ENCODE measurements around the gene SORBS2.

The SORBS2 gene

GRCh38 chr4:185662030-185662778 is 149.8 kb downstream of the SORBS2 start:
- no peak for TF ChIP-seq MAX (IDR thresholded peaks at IDR 0.05; ENCODE audit: low read depth, low read length)
- TF ChIP-seq CTCF (IDR thresholded peaks at IDR 0.05; ENCODE audit: low read depth, low read length): no peak
- TF ChIP-seq POLR2A (IDR thresholded peaks at IDR 0.05; ENCODE audit: extremely low read depth, insufficient read length): no peak
- no peak for TF ChIP-seq MYC (IDR thresholded peaks at IDR 0.05; ENCODE audit: low read depth, low read length)
- H3K4me3 ChIP-seq (ENCODE audit: low read depth, low read length): no peak overlapping the region
- no peak for DNase-seq (ENCODE audit: low read depth)

GRCh38 chr4:185660340-185660739 is 151.7 kb downstream of the SORBS2 start:
- TF ChIP-seq POLR2A (IDR thresholded peaks at IDR 0.05; ENCODE audit: extremely low read depth, insufficient read length): no peak
- no peak for TF ChIP-seq CTCF (IDR thresholded peaks at IDR 0.05; ENCODE audit: low read depth, low read length)
- TF ChIP-seq MAX (IDR thresholded peaks at IDR 0.05; ENCODE audit: low read depth, low read length): no peak
- TF ChIP-seq MYC (IDR thresholded peaks at IDR 0.05; ENCODE audit: low read depth, low read length): no peak
- no peak for DNase-seq (ENCODE audit: low read depth)
- no peak overlapping the region for H3K4me3 ChIP-seq (ENCODE audit: low read depth, low read length)

- no peak overlapping the region for H3K4me3 ChIP-seq (ENCODE audit: low read depth, low read length)
- no peak for TF ChIP-seq CTCF (IDR thresholded peaks at IDR 0.05; ENCODE audit: low read depth, low read length)
- TF ChIP-seq POLR2A (IDR thresholded peaks at IDR 0.05; ENCODE audit: extremely low read depth, insufficient read length): no peak
- no peak for TF ChIP-seq MAX (IDR thresholded peaks at IDR 0.05; ENCODE audit: low read depth, low read length)
- TF ChIP-seq MYC (IDR thresholded peaks at IDR 0.05; ENCODE audit: low read depth, low read length): no peak
- no peak for DNase-seq (ENCODE audit: low read depth)
These were observed 154.3 kb downstream of the SORBS2 start for GRCh38 chr4:185657699-185658098.

GRCh38 chr4:185657183-185657582 is 154.8 kb downstream of the SORBS2 start:
- no peak for DNase-seq (ENCODE audit: low read depth)
- H3K4me3 ChIP-seq (ENCODE audit: low read depth, low read length): no peak overlapping the region
- TF ChIP-seq CTCF (IDR thresholded peaks at IDR 0.05; ENCODE audit: low read depth, low read length) (no peak), POLR2A (IDR thresholded peaks at IDR 0.05; ENCODE audit: extremely low read depth, insufficient read length) (no peak), MYC (IDR thresholded peaks at IDR 0.05; ENCODE audit: low read depth, low read length) (no peak)

GRCh38 chr4:185656467-185656931 is 155.5 kb downstream of the SORBS2 start:
- H3K4me3 ChIP-seq (ENCODE audit: low read depth, low read length): no peak overlapping the region
- TF ChIP-seq MYC (IDR thresholded peaks at IDR 0.05; ENCODE audit: low read depth, low read length): no peak
- TF ChIP-seq MAX (IDR thresholded peaks at IDR 0.05; ENCODE audit: low read depth, low read length): no peak

GRCh38 chr4:185654965-185655554 is 156.9 kb downstream of the SORBS2 start:
- TF ChIP-seq MAX (IDR thresholded peaks at IDR 0.05; ENCODE audit: low read depth, low read length) (no peak), CTCF (IDR thresholded peaks at IDR 0.05; ENCODE audit: low read depth, low read length) (no peak)
- no peak overlapping the region for H3K4me3 ChIP-seq (ENCODE audit: low read depth, low read length)
- DNase-seq (ENCODE audit: low read depth): no peak

More at GRCh38 chr4:185656467-185656931, 155.5 kb downstream of the SORBS2 start:
- DNase-seq (ENCODE audit: low read depth): no peak

Data from NB4 (cell line).